WTC11 (cell line): ENCODE measurements around the gene C20orf96. TPM values are rescaled to one million over a fixed set of nuclear protein-coding genes. Genes with fewer than 3 reads are reported as not detected.

Experiments
- ATAC-seq: fragments of 200-7000 bp; cut with Tn5 transposase; 2 replicates; pipeline ENCODE4 v1.10.0; 2021; ENCODE audit warnings: mild to moderate bottlenecking, moderate library complexity
- CTCF ChIA-PET: fragments of 300-600 bp; sonication (Branson Sonifier 250); formaldehyde crosslinking; loops from one replicate; lab custom pipeline; 2021; ENCODE audit warnings: antibody characterized with exemption; lab: Charles Lee
- POLR2A ChIA-PET: fragments of 350-600 bp; sonication (Branson Sonifier 250); formaldehyde crosslinking; loops from one replicate; lab custom pipeline; 2021; ENCODE audit warnings: antibody characterized with exemption; lab: Charles Lee
- DNase-seq: peaks from one replicate; pipeline ENCODE4 v3.0.0; 2021; ENCODE audit warnings: low spot score
- H3K27ac Mint-ChIP-seq: 2 replicates; pipeline ENCODE4 v1.8.0; 2021; ENCODE audit warnings: mixed read lengths
- H3K27me3 Mint-ChIP-seq: 2 replicates; pipeline ENCODE4 v1.8.0; 2021; ENCODE audit warnings: low read depth, mild to moderate bottlenecking, moderate library complexity, mixed read lengths
- H3K36me3 Mint-ChIP-seq: 2 replicates; pipeline ENCODE4 v1.8.0; 2021; ENCODE audit warnings: mixed read lengths
- H3K4me1 Mint-ChIP-seq: 2 replicates; pipeline ENCODE4 v1.8.0; 2022; ENCODE audit warnings: mixed read lengths
- H3K4me3 Mint-ChIP-seq: 2 replicates; pipeline ENCODE4 v1.8.0; 2021; ENCODE audit warnings: mild to moderate bottlenecking, moderate library complexity, mixed read lengths
- H3K9me3 Mint-ChIP-seq: 2 replicates; pipeline ENCODE4 v1.8.0; 2021; ENCODE audit warnings: mixed read lengths
- CBFB ChIP-seq: sonication (generic); formaldehyde crosslinking; IDR thresholded peaks from 2 replicates; pipeline ENCODE4 v1.8.1; 2022; ENCODE audit warnings: mild to moderate bottlenecking, low read depth, missing genetic modification reagents
- CREM ChIP-seq: sonication (generic); formaldehyde crosslinking; IDR thresholded peaks from 2 replicates; pipeline ENCODE4 v1.8.1; 2022; ENCODE audit warnings: mild to moderate bottlenecking, missing genetic modification reagents, moderate library complexity
- CTCF ChIP-seq: fragments of 200-600 bp; IDR thresholded peaks from 2 replicates; pipeline ENCODE4 v1.8.0; 2022; ENCODE audit warnings: antibody characterized with exemption
- EMX1 ChIP-seq: fragments of 250-450 bp; sonication (Bioruptor Pico); IDR thresholded peaks from 2 replicates; pipeline ENCODE4 v1.8.0; 2021; ENCODE audit warnings: mild to moderate bottlenecking
- FOXJ3 ChIP-seq: sonication (generic); formaldehyde crosslinking; IDR thresholded peaks from 2 replicates; pipeline ENCODE4 v1.9.0; 2021; ENCODE audit warnings: missing genetic modification reagents, mild to moderate bottlenecking, borderline replicate concordance
- GTF2I ChIP-seq: fragments of 250-450 bp; sonication (Bioruptor Pico); conservative IDR thresholded peaks from 2 replicates; pipeline ENCODE4 v1.4.0; 2021; ENCODE audit warnings: mild to moderate bottlenecking
- HMGA2 ChIP-seq: fragments of 250-450 bp; sonication (Bioruptor Pico); IDR thresholded peaks from 2 replicates; pipeline ENCODE4 v1.4.0; 2021; ENCODE audit warnings: mild to moderate bottlenecking, moderate library complexity
- IRF2 ChIP-seq: sonication (generic); formaldehyde crosslinking; IDR thresholded peaks from 2 replicates; pipeline ENCODE4 v1.8.0; 2022; ENCODE audit warnings: low read depth, missing genetic modification reagents, borderline replicate concordance
- JAZF1 ChIP-seq: fragments of 250-450 bp; sonication (Bioruptor Pico); IDR thresholded peaks from 2 replicates; pipeline ENCODE4 v1.9.0; 2021; ENCODE audit warnings: moderate library complexity, mild to moderate bottlenecking, inconsistent platforms
- JUN ChIP-seq: sonication (generic); formaldehyde crosslinking; IDR thresholded peaks from 2 replicates; pipeline ENCODE4 v1.8.0; 2023; ENCODE audit warnings: mild to moderate bottlenecking, missing genetic modification reagents
- KAT7 ChIP-seq: sonication (generic); formaldehyde crosslinking; IDR thresholded peaks from 2 replicates; pipeline ENCODE4 v1.8.1; 2023; ENCODE audit warnings: missing genetic modification reagents, mild to moderate bottlenecking, borderline replicate concordance
- PRRX2 ChIP-seq: fragments of 250-450 bp; sonication (Bioruptor Pico); IDR thresholded peaks from 2 replicates; pipeline ENCODE4 v1.8.0; 2021; ENCODE audit warnings: mild to moderate bottlenecking
- SP1 ChIP-seq: sonication (generic); formaldehyde crosslinking; conservative IDR thresholded peaks from 2 replicates; pipeline ENCODE4 v1.8.1; 2022; ENCODE audit warnings: missing genetic modification reagents
- ZMAT4 ChIP-seq: fragments of 250-450 bp; sonication (Bioruptor Pico); IDR thresholded peaks from 2 replicates; pipeline ENCODE4 v1.9.0; 2021; ENCODE audit warnings: mild to moderate bottlenecking
- ZNF219 ChIP-seq: sonication (generic); formaldehyde crosslinking; IDR thresholded peaks from 2 replicates; pipeline ENCODE4 v1.8.0; 2023; ENCODE audit warnings: missing genetic modification reagents, mild to moderate bottlenecking, borderline replicate concordance
- ZNF317 ChIP-seq: sonication (generic); formaldehyde crosslinking; IDR thresholded peaks from 2 replicates; pipeline ENCODE4 v1.8.1; 2023; ENCODE audit warnings: low read depth, mild to moderate bottlenecking, moderate library complexity, missing genetic modification reagents, borderline replicate concordance
- ZNF532 ChIP-seq: fragments of 250-450 bp; sonication (Bioruptor Pico); IDR thresholded peaks from 2 replicates; pipeline ENCODE4 v1.9.0; 2021; ENCODE audit warnings: mild to moderate bottlenecking, borderline replicate concordance
- total RNA-seq: library from RNA; stranded (reverse); gene quantifications from 3 replicates; pipeline ENCODE4 v1.2.3, GENCODE V29; 2021

C20orf96 gene
- total RNA-seq, 1 experiment from 2014 or later = 22.1 TPM

GRCh38 chr20:330233-331149 is 39.9 kb upstream of the C20orf96 start:
- peaks cover 10% of the 10 kb centered on the region for H3K36me3 Mint-ChIP-seq
- H3K4me3 Mint-ChIP-seq = peak overlapping the region; percentile 87
- DNase-seq = peak; percentile 68
- H3K27ac Mint-ChIP-seq = peak overlapping the region; percentile 76; the same call in 1 of the 2 replicates
- ATAC-seq = peak; percentile 31
- TF ChIP-seq CREM (0 out of 2 replicates have a peak, but pooled peaks have one; percentile 21), PRRX2 (peak; percentile 39; the same call in 1 of the 2 replicates), JAZF1 (CRISPR knock-in tag) (no peak), ZNF532 (no peak), CTCF (peak; percentile 79), FOXJ3 (CRISPR knock-in tag) (no peak), SP1 (CRISPR knock-in tag) (no peak)
- TF ChIP-seq, all 79 proteins: peak for 3
- CTCF ChIA-PET = interaction anchor here (0.6 to 3.2 kb wide), 23 partner anchors 8 to 213 kb away, joined by 3 to 42 read pairs (median 4); partner anchors contain the start of genes CSNK2A1, DEFB132, NRSN2 and ZCCHC3
- Mint-ChIP-seq H3K27me3 (peaks cover 35% of the 10 kb centered on the region), H3K4me1 (peaks cover 33% of the 10 kb centered on the region), H3K9me3 (no peaks in the 10 kb centered on the region)
- POLR2A ChIA-PET = interaction anchor here (1.3 to 2.2 kb wide), 3 partner anchors 20 to 52 kb away, joined by 4 to 8 read pairs (median 6); no protein-coding TSS in a partner anchor

- ATAC-seq (no peak), DNase-seq (no peak)
- peaks cover 29% of the 10 kb centered on the region for H3K27me3 Mint-ChIP-seq
- ChIA-PET POLR2A (interaction anchor here (1.3 to 2.2 kb wide), 3 partner anchors 19 to 51 kb away, joined by 4 to 8 read pairs (median 6); no protein-coding TSS in a partner anchor), CTCF (interaction anchor here (0.7 to 3.2 kb wide), 12 partner anchors 9 to 89 kb away, joined by 4 to 42 read pairs (median 8); partner anchors contain the start of genes DEFB132 and NRSN2)
- no peak for TF ChIP-seq KAT7
- TF ChIP-seq ZNF317 (CRISPR knock-in tag) = no peak
- no peak for TF ChIP-seq IRF2
- no peak for TF ChIP-seq ZNF219 (CRISPR knock-in tag)
- TF ChIP-seq CBFB = no peak
- H3K9me3 Mint-ChIP-seq = no peaks in the 10 kb centered on the region
- H3K4me3 Mint-ChIP-seq = peak overlapping the region; percentile 87
- peaks cover 33% of the 10 kb centered on the region for H3K4me1 Mint-ChIP-seq
- peak overlapping the region; percentile 76; the same call in 1 of the 2 replicates for H3K27ac Mint-ChIP-seq
- H3K36me3 Mint-ChIP-seq = peaks cover 10% of the 10 kb centered on the region
These were observed 39.3 kb upstream of the C20orf96 start for GRCh38 chr20:329851-330232.

- peaks cover 22% of the 10 kb centered on the region for H3K27me3 Mint-ChIP-seq
- ATAC-seq = no peak
- H3K9me3 Mint-ChIP-seq = no peaks in the 10 kb centered on the region
- peak overlapping the region; percentile 87 for H3K4me3 Mint-ChIP-seq
- H3K36me3 Mint-ChIP-seq = peaks cover 10% of the 10 kb centered on the region
- ChIA-PET POLR2A (interaction anchor here (1.4 to 2.2 kb wide), 3 partner anchors 19 to 51 kb away, joined by 4 to 8 read pairs (median 6); no protein-coding TSS in a partner anchor), CTCF (interaction anchor here (0.8 to 3.2 kb wide), 8 partner anchors 10 to 71 kb away, joined by 3 to 42 read pairs (median 15); partner anchors contain the start of genes DEFB132 and NRSN2)
- peaks cover 33% of the 10 kb centered on the region for H3K4me1 Mint-ChIP-seq
- no peak overlapping the region for H3K27ac Mint-ChIP-seq
- DNase-seq = no peak
- TF ChIP-seq ZNF532 (no peak), HMGA2 (CRISPR knock-in tag) (no peak), EMX1 (CRISPR knock-in tag) (no peak), ZMAT4 (no peak), GTF2I (CRISPR knock-in tag) (no peak), JUN (CRISPR knock-in tag) (no peak)
These were observed 38.6 kb upstream of the C20orf96 start for GRCh38 chr20:328975-329695.
